H1 (cell line): ENCODE results near the gene RPS15. TPM values are rescaled to one million over a fixed set of nuclear protein-coding genes. Genes with fewer than 3 reads are reported as not detected.

Experiments
- ASH2L ChIP-seq: fragments of 200-600, 300-600 bp; sonication (generic); IDR thresholded peaks from one replicate; pipeline ENCODE4 v1.7.1; 2017; ENCODE audit warnings: low read length
- CBX5 ChIP-seq: fragments of 300-800, 300-1000 bp; sonication (generic); IDR thresholded peaks from 2 replicates; pipeline ENCODE4 v1.7.1; 2016; ENCODE audit warnings: antibody characterized with exemption, low read length, low read depth
- CREB1 ChIP-seq: IDR thresholded peaks from 2 replicates; pipeline ENCODE4 v1.6.1; 2012; ENCODE audit warnings: inconsistent platforms
- CTCF ChIP-seq, 3 experiments: IDR thresholded peaks; 1 replicate in 2 of 3; 2 replicates in 1 of 3; pipeline versions ENCODE4 v1.5.1 to v1.6.1; 2011; ENCODE audit warnings: low read length in 3 of 3, mild to moderate bottlenecking in 3 of 3, inconsistent platforms in 2 of 3, low read depth in 1 of 3, moderate library complexity in 1 of 3; ENCODE audit not compliant: insufficient read depth in 1 of 3; ENCODE audit errors: control extremely low read depth in 1 of 3
- EP300 ChIP-seq, 2 experiments: IDR thresholded peaks; 1 replicate in 1 of 2; 2 replicates in 1 of 2; pipeline ENCODE4 v1.6.1; 2011 to 2012; ENCODE audit warnings: low read depth in 2 of 2, low read length in 2 of 2, mild to moderate bottlenecking in 2 of 2, borderline replicate concordance in 1 of 2, inconsistent platforms in 1 of 2, moderate library complexity in 1 of 2
- FOSL1 ChIP-seq: IDR thresholded peaks from 2 replicates; pipeline ENCODE4 v1.6.1; 2011; ENCODE audit warnings: mild to moderate bottlenecking, low read depth, low read length, moderate library complexity; ENCODE audit not compliant: insufficient read depth
- JUN ChIP-seq: IDR thresholded peaks from 2 replicates; pipeline ENCODE4 v1.6.1; 2011; ENCODE audit warnings: low read depth, mild to moderate bottlenecking, improper control_type of control experiment, low read length
- PHF8 ChIP-seq: fragments of 200-600 bp; sonication (generic); conservative IDR thresholded peaks from 2 replicates; pipeline ENCODE4 v1.7.1; 2012; ENCODE audit warnings: low read depth, mild to moderate bottlenecking, inconsistent platforms, low read length, moderate library complexity
- POU5F1 ChIP-seq: IDR thresholded peaks from 2 replicates; pipeline ENCODE4 v1.6.1; 2011; ENCODE audit warnings: low read depth, mild to moderate bottlenecking, low read length, moderate library complexity
- RAD21 ChIP-seq, 2 experiments: IDR thresholded peaks in 1 of 2; conservative IDR thresholded peaks in 1 of 2; 2 replicates each; pipeline ENCODE4 v1.6.1; 2011; ENCODE audit warnings: low read depth in 2 of 2, low read length in 2 of 2, improper control_type of control experiment in 1 of 2, inconsistent platforms in 1 of 2, mild to moderate bottlenecking in 1 of 2, moderate library complexity in 1 of 2
- TBP ChIP-seq: IDR thresholded peaks from 2 replicates; pipeline ENCODE4 v1.6.1; 2011; ENCODE audit warnings: low read depth, low read length, improper control_type of control experiment
- polyA plus RNA-seq, 7 experiments: library from polyadenylated mRNA; depleted of rRNA in 3 of 7; stranded (reverse) in 5 of 7; unstranded in 2 of 7; fragments of >200 nt in 5 of 7; fragments of 200-250 nt in 2 of 7; gene quantifications; 1 replicate in 5 of 7; 2 replicates in 1 of 7; 4 replicates in 1 of 7; pipeline versions ENCODE4 v1.2.1 to v1.2.3, GENCODE V29; 2011 to 2013; ENCODE audit warnings: missing spikeins in 2 of 7, mixed read lengths in 2 of 7
- total RNA-seq: library from RNA; stranded (reverse); fragmentation: NEBNext Ultra II Directional; extraction: Animal tissue kit (Norgen Biotek cat#: 25700); gene quantifications from 2 replicates; pipeline ENCODE4 v1.2.1, GENCODE V29; 2021

The RPS15 gene
- total and polyA plus RNA-seq, 2 of the 8 experiments (the other 6 are each of a cell fraction or from before 2014, with no cell fraction given) = 1,562 to 3,890 TPM

DNA sequence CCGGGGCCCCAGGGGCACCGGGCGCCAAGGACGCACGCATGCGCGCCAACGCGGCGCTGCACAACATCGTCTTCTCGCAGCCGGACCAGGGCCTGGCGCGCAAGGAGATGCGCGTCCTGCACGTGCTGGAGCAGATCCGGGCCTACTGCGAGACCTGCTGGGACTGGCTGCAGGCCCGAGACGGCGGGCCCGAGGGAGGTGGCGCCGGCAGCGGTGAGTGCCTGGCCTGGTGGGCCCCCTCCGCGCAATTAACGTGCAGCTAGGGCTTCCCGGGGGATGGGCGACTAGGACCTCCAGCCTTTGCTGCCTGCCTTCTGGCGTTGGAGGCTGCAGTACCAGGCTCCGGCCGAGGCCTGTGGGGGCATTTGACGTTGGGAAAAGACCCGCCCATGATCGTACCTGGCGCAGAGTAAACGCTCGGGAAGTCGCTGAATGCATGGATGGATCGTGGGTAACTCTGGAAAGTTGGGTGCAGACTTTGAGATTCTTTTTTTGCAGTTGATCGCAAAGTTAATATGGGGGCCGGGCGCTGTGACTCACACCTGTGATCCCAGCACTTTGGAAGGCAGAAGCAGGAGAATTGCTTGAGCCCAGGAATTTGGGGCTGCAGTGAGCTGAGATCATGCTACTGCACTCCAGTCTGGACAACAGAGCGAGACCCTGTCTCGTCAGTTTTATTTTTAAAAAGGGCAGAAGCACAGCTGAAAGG lies 19.0 kb downstream of the RPS15 start (continued):
- TF ChIP-seq RAD21 (IDR thresholded peaks at IDR 0.05 in 1 of 2, conservative IDR thresholded peaks at IDR 0.05 in 1 of 2; ENCODE audit: low read depth in 2 of 2, low read length in 2 of 2) (peak; percentile 20 to 30; a peak in 3 of 4 replicates), CBX5 (no peak), TBP (no peak), CREB1 (no peak), PHF8 (no peak), ASH2L (no peak), EP300 (IDR thresholded peaks at IDR 0.05; ENCODE audit: borderline replicate concordance in 1 of 2, low read depth in 2 of 2, low read length in 2 of 2) (no peak), JUN (no peak), POU5F1 (no peak), CTCF (IDR thresholded peaks at IDR 0.05; ENCODE audit: control extremely low read depth in 1 of 3, insufficient read depth in 1 of 3, low read depth in 1 of 3, low read length in 3 of 3) (peak; percentile 21 to 45 (median 32)), FOSL1 (no peak)
